HG03135 (cell line): Measurements from ENCODE around the gene CEP135.
"Not testable (repeated sequence)": the region's sequence is repeated elsewhere in the genome, so short reads cannot be mapped to it uniquely, and the experiment has no call there.

ENCODE experiments used
- ATAC-seq: cut with Tn5 transposase; IDR thresholded peaks from one replicate; pipeline ENCODE4 v1.9.1; 2021; ENCODE audit warnings: mild to moderate bottlenecking, moderate library complexity; ENCODE audit not compliant: unreplicated experiment

The CEP135 gene

DNA sequence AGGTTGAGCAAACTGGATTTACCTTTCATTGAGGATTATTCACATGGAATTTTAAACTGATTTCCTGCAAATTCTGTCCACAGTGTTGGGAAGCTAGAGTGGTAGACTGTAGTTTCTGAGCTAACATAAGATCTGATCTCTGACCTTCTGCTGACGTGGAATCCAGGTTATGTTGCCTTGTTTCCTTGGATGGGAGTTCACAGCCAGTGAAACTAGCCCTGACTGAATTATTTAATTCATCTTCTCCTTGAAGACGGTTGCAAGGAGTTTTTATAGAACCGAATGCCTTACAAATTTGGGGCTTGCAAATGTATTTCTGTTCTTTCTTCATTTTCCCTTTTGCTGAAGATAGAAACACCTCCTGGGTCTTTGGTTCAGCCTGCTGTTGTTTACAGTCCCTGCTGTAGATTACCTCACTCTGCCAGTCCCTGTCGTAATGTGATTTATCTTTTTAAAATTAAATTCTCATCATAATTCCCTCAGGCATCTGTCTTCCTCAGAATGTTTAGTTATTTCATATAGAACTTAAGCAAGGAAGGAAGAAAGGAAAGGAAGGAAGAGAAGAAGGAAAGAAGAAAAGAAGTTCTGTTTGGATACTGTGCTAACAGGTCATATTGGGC is 113.9 kb downstream of the CEP135 start:
- ATAC-seq, result no peak

DNA sequence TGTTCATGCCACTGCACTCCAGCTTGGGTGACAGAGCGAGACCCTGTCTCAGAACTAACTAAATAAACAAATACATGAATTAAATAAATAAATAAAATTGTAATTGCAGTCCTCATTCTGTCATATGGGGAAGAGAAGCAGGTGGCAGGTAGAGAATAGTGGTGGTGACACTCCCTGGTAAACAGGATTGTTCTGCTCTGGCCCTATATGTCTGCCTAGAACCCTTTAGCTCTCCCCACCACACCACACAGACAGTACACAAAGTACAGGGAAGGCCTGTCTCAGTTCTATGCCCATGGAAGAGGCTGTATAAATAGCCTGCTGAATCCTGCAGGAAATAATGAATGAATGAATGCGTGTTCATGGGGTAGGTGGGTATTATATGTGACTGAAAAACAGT is 117.7 kb downstream of the CEP135 start:
- no peak for ATAC-seq

DNA sequence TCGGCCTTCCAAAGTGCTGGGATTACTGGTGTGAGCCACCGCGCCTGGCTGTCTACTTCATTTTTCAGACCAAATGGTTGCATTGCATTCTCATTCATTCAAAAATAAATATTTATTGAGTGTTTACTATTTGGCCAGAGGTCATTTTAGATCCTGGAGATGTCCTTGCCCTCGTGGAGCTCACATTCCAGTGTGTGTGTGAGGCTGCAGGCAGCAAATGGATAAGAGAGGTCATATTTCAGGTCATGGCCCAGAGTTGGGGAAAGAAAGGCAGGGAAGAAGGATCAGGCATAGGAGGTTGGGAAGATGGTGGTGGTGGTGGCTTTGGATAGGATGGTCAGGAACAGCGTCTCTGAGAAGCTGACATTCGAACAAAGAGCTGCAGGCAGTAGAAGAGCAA is 119.1 kb downstream of the CEP135 start:
- ATAC-seq, result no peak

DNA sequence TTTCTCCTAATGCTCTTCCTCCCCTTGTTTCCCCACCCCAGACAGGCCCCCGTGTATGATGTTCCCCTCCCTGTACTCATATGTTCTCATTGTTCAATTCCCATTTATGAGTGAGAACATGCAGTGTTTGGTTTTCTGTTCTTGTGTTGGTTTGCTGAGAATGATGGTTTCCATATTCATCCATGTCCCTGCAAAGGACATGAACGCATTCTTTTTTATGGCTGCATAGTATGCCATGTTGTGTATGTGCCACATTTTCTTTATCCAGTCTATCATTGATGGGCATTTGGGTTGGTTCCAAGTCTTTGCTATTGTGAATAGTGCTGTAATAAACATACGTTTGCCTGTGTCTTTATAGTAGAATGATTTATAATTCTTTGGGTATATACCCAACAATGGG is 124.0 kb downstream of the CEP135 start:
- ATAC-seq, result not testable (repeated sequence)

DNA sequence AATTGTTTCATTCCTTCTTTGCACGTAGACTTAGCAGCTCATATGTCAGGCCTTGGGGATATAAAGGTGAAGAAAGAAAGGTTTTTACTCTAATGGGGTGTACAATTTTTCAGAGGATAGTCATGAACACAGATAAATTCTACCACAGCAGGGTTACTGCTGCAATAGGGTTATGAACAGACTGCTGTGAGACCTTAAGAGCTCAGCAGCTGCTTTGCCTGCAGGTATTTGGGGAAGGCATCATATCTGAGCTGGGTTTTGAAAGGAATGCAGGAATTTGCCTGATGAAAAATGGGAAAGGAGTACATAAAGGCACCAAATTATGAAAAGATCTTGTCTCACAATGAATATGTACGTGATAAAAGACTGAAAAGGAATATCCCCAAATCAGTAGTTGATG is 128.9 kb downstream of the CEP135 start:
- ATAC-seq, result no peak

DNA sequence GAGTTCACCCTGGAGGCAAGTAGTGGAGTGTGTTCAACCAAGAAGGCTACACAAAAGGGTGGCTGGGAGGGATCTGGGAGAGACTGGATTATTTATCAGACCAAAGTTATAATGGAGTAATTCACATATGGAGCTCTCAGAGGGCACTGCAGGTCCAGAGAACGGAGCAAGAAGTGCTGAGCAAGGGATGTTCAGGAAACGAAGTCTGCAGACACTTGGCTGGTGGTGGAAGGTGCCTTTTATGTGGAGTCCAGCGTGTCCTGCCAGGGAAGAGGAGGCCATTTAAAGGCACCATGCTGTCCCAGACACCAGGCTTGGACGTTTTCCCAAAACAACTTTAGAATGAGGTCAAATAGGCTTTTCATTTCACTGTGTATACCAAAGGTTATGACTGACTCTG is 130.1 kb downstream of the CEP135 start:
- no peak for ATAC-seq

DNA sequence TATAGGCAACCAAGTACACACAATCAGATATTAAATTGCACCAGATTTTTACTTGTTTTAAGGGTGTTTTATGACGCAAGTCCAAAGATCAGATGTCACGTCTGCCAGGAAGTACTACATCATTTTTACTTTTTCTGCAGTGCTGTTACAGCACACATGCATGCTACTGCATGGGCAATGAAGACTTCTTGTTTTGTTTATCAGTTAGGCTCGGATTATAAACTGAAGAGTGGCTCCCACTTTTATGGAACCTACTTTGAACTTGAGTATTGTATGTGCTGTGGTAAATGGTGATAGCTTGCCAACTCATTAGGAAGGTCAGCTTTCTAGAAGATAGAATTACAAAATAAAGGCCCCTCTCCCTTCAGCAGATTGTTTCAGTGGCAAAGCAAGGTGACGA is 131.6 kb downstream of the CEP135 start:
- no peak for ATAC-seq

DNA sequence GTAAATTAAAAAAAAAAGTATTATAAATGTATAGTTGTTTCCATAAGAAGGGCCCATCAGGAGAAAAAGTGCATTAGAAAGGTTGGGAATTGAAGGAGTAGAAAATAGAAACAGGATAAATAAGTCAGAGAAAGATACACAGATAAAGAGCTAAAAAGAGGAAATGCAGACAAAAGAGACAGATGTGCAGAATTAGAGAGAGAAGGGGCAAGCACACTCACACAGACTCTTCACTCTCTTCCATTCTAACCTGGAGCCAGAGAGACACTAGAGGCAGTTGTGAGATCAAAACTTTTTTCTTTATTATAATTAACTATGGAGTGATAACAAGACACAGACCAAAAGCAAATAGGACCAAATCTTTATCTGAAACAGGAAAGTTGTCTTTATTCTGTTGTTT is 134.1 kb downstream of the CEP135 start:
- ATAC-seq, result no peak
